Measurements from ENCODE around the gene DRAXIN.

The DRAXIN gene

GRCh38 chr1:11701551-11701961 lies 10.0 kb downstream of the DRAXIN start:
- Histone ChIP-seq H3K27me3 (ENCODE audit: insufficient read depth, low read length) (peaks cover 58% of the 10 kb centered on the region), H3K36me3 (ENCODE audit: insufficient read depth, low read length) (no peaks in the 10 kb centered on the region), H3K4me3 (ENCODE audit: low read depth, low read length) (peak overlapping the region; percentile 39), H3K79me2 (ENCODE audit: control insufficient read depth, insufficient read depth, low read length, unreplicated experiment) (no peaks in the 10 kb centered on the region), H3K4me1 (ENCODE audit: control insufficient read depth, insufficient read depth, low read length, unreplicated experiment) (peaks cover 6% of the 10 kb centered on the region), H3K27ac (ENCODE audit: low read depth, low read length) (no peak overlapping the region), H2AFZ (ENCODE audit: low read length, unreplicated experiment) (no peak overlapping the region)

DNA sequence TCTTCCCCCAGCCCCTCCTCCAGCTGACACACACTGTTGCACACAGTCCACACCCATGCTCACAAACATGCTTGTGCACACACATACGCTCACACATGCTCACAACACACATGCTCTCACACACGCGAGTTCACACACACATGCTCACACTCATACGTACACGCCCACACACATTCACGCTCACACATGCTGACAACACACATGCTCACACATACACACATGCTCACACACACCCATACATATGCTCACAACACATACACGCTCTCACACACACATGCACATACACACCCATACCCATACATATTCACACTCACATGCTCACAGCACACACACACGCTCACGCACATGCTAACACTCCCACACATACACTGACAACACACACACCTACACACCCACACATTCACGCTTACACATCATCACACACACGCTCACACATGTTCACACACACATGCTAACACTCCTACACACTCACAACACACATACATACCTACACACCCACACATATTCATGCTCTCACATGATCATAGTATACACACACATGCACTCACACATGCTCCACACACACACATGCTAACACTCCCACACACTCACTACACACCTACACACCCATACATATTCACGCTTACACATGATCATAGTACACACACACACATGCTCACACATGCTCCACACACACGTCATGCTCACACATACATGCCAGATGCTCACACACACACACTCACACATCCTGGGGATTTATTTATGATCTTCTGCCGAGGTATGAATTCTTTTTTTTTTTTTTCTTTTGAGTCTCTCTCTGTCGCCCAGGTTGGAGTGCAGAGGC lies 10.7 kb downstream of the DRAXIN start:
- Histone ChIP-seq H3K27ac (ENCODE audit: low read depth, low read length) (no peak overlapping the region), H2AFZ (ENCODE audit: low read length, unreplicated experiment) (no peak overlapping the region), H3K4me1 (ENCODE audit: control insufficient read depth, insufficient read depth, low read length, unreplicated experiment) (peaks cover 6% of the 10 kb centered on the region), H3K27me3 (ENCODE audit: insufficient read depth, low read length) (peaks cover 58% of the 10 kb centered on the region), H3K79me2 (ENCODE audit: control insufficient read depth, insufficient read depth, low read length, unreplicated experiment) (no peaks in the 10 kb centered on the region), H3K4me3 (ENCODE audit: low read depth, low read length) (no peak overlapping the region), H3K36me3 (ENCODE audit: insufficient read depth, low read length) (no peaks in the 10 kb centered on the region)

GRCh38 chr1:11703357-11704193 lies 12.1 kb downstream of the DRAXIN start:
- no peak overlapping the region for H3K4me3 ChIP-seq (ENCODE audit: low read depth, low read length)
- H3K27ac ChIP-seq (ENCODE audit: low read depth, low read length): no peak overlapping the region
- no peak overlapping the region for H2AFZ ChIP-seq (ENCODE audit: low read length, unreplicated experiment)
- H3K4me1 ChIP-seq (ENCODE audit: control insufficient read depth, insufficient read depth, low read length, unreplicated experiment): peaks cover 6% of the 10 kb centered on the region
- H3K36me3 ChIP-seq (ENCODE audit: insufficient read depth, low read length): no peaks in the 10 kb centered on the region
- no peaks in the 10 kb centered on the region for H3K79me2 ChIP-seq (ENCODE audit: control insufficient read depth, insufficient read depth, low read length, unreplicated experiment)
- peaks cover 57% of the 10 kb centered on the region for H3K27me3 ChIP-seq (ENCODE audit: insufficient read depth, low read length)

- no peak overlapping the region for H2AFZ ChIP-seq (ENCODE audit: low read length, unreplicated experiment)
- H3K79me2 ChIP-seq (ENCODE audit: control insufficient read depth, insufficient read depth, low read length, unreplicated experiment): no peaks in the 10 kb centered on the region
- H3K4me1 ChIP-seq (ENCODE audit: control insufficient read depth, insufficient read depth, low read length, unreplicated experiment): peaks cover 6% of the 10 kb centered on the region
- peaks cover 55% of the 10 kb centered on the region for H3K27me3 ChIP-seq (ENCODE audit: insufficient read depth, low read length)
- H3K36me3 ChIP-seq (ENCODE audit: insufficient read depth, low read length): no peaks in the 10 kb centered on the region
- no peak overlapping the region for H3K4me3 ChIP-seq (ENCODE audit: low read depth, low read length)
- H3K27ac ChIP-seq (ENCODE audit: low read depth, low read length): no peak overlapping the region
These were observed 12.7 kb downstream of the DRAXIN start for GRCh38 chr1:11704194-11704529.

DNA sequence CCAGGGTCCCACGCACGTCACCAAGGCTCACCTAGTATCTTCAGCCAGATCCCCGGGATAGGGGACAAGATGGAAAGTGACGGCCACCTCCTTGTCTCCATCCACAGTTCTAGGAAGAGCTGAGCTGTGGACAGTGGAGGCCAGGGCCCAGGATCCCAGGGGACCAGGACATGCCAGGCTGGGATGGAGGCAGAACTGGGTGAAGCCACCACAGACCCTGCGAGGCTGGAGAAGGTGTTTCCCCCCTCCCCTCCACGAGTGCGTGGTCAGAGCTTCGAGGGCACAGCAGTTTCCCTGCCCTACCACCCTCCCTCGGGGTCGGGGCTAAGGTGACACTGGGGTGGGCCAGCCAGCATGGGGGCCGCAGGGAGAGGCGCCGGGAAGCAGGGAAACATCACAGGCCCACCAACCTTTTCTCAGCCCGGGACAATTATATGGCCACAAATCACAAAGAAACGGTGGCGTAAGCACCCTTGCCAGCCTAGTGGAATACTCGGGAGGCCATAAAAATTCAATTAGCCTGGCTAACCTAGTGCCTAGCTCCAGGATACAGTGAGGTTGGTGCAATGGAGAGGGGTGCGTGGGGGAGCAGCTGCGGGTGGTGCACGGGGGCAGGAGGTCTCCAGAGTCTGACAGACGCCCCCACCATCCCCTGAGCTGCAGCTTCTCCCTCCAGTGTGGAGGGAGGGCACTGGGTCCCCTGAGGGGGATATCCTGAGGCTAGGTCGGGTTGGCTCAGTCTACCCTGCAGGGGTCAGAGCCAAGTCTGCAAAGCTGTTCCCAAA lies 13.4 kb downstream of the DRAXIN start:
- H3K79me2 ChIP-seq (ENCODE audit: control insufficient read depth, insufficient read depth, low read length, unreplicated experiment): no peaks in the 10 kb centered on the region
- peaks cover 6% of the 10 kb centered on the region for H3K4me1 ChIP-seq (ENCODE audit: control insufficient read depth, insufficient read depth, low read length, unreplicated experiment)
- H3K4me3 ChIP-seq (ENCODE audit: low read depth, low read length): no peak overlapping the region
- peaks cover 55% of the 10 kb centered on the region for H3K27me3 ChIP-seq (ENCODE audit: insufficient read depth, low read length)
- no peak overlapping the region for H2AFZ ChIP-seq (ENCODE audit: low read length, unreplicated experiment)
- H3K36me3 ChIP-seq (ENCODE audit: insufficient read depth, low read length): no peaks in the 10 kb centered on the region
- H3K27ac ChIP-seq (ENCODE audit: low read depth, low read length): no peak overlapping the region

GRCh38 chr1:11705596-11705995 lies 14.1 kb downstream of the DRAXIN start:
- H3K4me3 ChIP-seq (ENCODE audit: low read depth, low read length): no peak overlapping the region
- H2AFZ ChIP-seq (ENCODE audit: low read length, unreplicated experiment): no peak overlapping the region
- H3K27me3 ChIP-seq (ENCODE audit: insufficient read depth, low read length): peaks cover 54% of the 10 kb centered on the region
- no peak overlapping the region for H3K27ac ChIP-seq (ENCODE audit: low read depth, low read length)
- peaks cover 5% of the 10 kb centered on the region for H3K4me1 ChIP-seq (ENCODE audit: control insufficient read depth, insufficient read depth, low read length, unreplicated experiment)
- H3K79me2 ChIP-seq (ENCODE audit: control insufficient read depth, insufficient read depth, low read length, unreplicated experiment): no peaks in the 10 kb centered on the region
- H3K36me3 ChIP-seq (ENCODE audit: insufficient read depth, low read length): no peaks in the 10 kb centered on the region

DNA sequence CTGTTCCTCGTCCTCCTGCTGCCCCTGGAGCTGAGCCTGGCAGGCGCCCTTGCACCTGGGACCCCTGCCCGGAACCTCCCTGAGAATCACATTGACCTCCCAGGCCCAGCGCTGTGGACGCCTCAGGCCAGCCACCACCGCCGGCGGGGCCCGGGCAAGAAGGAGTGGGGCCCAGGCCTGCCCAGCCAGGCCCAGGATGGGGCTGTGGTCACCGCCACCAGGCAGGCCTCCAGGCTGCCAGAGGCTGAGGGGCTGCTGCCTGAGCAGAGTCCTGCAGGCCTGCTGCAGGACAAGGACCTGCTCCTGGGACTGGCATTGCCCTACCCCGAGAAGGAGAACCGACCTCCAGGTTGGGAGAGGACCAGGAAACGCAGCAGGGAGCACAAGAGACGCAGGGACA lies 14.8 kb downstream of the DRAXIN start:
- no peaks in the 10 kb centered on the region for H3K36me3 ChIP-seq (ENCODE audit: insufficient read depth, low read length)
- peaks cover 47% of the 10 kb centered on the region for H3K27me3 ChIP-seq (ENCODE audit: insufficient read depth, low read length)
- H3K79me2 ChIP-seq (ENCODE audit: control insufficient read depth, insufficient read depth, low read length, unreplicated experiment): no peaks in the 10 kb centered on the region
- H3K4me3 ChIP-seq (ENCODE audit: low read depth, low read length): no peak overlapping the region
- no peaks in the 10 kb centered on the region for H3K4me1 ChIP-seq (ENCODE audit: control insufficient read depth, insufficient read depth, low read length, unreplicated experiment)
- H3K27ac ChIP-seq (ENCODE audit: low read depth, low read length): no peak overlapping the region
- H2AFZ ChIP-seq (ENCODE audit: low read length, unreplicated experiment): no peak overlapping the region

GRCh38 chr1:11707621-11708276 lies 16.2 kb downstream of the DRAXIN start:
- no peaks in the 10 kb centered on the region for H3K36me3 ChIP-seq (ENCODE audit: insufficient read depth, low read length)
- H3K27ac ChIP-seq (ENCODE audit: low read depth, low read length): no peak overlapping the region
- no peak overlapping the region for H2AFZ ChIP-seq (ENCODE audit: low read length, unreplicated experiment)
- peaks cover 34% of the 10 kb centered on the region for H3K27me3 ChIP-seq (ENCODE audit: insufficient read depth, low read length)
- no peaks in the 10 kb centered on the region for H3K4me1 ChIP-seq (ENCODE audit: control insufficient read depth, insufficient read depth, low read length, unreplicated experiment)
- H3K79me2 ChIP-seq (ENCODE audit: control insufficient read depth, insufficient read depth, low read length, unreplicated experiment): no peaks in the 10 kb centered on the region
- H3K4me3 ChIP-seq (ENCODE audit: low read depth, low read length): no peak overlapping the region

- H3K36me3 ChIP-seq (ENCODE audit: insufficient read depth, low read length): no peaks in the 10 kb centered on the region
- no peak overlapping the region for H3K27ac ChIP-seq (ENCODE audit: low read depth, low read length)
- H3K4me3 ChIP-seq (ENCODE audit: low read depth, low read length): no peak overlapping the region
- no peak overlapping the region for H2AFZ ChIP-seq (ENCODE audit: low read length, unreplicated experiment)
- no peaks in the 10 kb centered on the region for H3K79me2 ChIP-seq (ENCODE audit: control insufficient read depth, insufficient read depth, low read length, unreplicated experiment)
- H3K4me1 ChIP-seq (ENCODE audit: control insufficient read depth, insufficient read depth, low read length, unreplicated experiment): no peaks in the 10 kb centered on the region
- H3K27me3 ChIP-seq (ENCODE audit: insufficient read depth, low read length): peaks cover 24% of the 10 kb centered on the region; the same call in 1 of the 2 replicates
These were observed 17.2 kb downstream of the DRAXIN start for GRCh38 chr1:11708554-11709350.
